HG03139 (cell line): Measurements from ENCODE around the gene LRP1B.

ENCODE experiments used
- ATAC-seq: cut with Tn5 transposase; IDR thresholded peaks from one replicate; pipeline ENCODE4 v1.9.1; 2021; ENCODE audit not compliant: unreplicated experiment

The LRP1B gene

GRCh38 chr2:140246957-140247356, 1883.9 kb downstream of the LRP1B start:
- no peak for ATAC-seq

DNA sequence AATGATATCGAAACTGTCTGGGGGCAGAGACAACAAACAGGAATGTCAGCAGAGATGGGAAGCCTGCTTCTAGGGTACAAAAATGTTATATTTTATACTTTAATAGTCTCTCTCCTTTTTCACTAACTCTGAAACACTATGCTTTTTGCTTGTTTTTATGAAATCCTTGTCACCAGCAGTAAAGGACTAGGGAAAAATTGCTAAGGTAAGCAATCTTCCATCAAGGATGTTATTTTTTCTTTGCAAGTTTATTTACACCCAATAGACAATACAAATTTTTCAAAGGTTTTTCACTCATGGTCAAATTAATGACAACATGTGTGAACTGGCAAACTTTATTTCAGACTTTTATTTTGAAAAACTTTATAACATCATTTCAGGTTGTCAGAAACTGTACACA, 1884.8 kb downstream of the LRP1B start:
- ATAC-seq = no peak

DNA sequence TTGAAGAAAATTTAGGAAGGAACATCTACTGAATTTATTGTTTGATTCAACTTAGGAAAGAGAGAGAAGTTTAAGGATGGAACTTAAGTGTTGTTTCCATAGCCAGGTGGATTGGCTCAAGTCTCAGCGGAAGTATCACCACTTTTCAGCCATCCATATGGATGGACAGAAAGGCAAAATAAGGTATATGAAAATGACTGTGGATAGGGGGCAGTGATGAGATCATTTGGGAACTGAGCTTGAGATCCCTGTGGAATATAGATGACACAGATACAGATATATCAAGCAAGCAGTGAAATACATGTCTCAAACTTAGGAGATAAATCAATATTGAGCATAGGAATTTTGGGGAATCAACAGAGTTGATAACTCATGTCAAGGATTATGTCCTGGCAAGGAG, 1887.9 kb downstream of the LRP1B start:
- no peak for ATAC-seq

DNA sequence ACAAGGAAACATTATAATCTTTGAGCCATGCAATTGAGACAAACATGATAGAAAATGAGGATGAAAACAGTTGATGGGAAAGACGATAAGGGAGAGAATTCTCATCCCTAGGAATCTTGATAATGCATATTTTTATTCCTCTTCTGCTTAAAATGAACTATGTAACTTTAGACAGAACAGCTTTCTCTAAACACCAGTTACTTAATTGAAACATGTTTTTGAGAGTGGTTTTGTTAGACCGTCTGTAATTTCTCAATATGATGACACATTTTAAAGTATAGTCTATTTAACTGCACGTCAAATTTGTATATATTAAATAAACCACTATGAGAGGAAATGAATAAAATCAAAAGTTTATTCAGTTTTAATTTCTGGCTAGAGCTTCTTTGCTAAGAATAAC, 1896.7 kb downstream of the LRP1B start:
- no peak for ATAC-seq

- ATAC-seq = no peak
Measured at GRCh38 chr2:140210963-140211362, 1919.9 kb downstream of the LRP1B start.

GRCh38 chr2:140205093-140205492, 1925.7 kb downstream of the LRP1B start:
- ATAC-seq = no peak

DNA sequence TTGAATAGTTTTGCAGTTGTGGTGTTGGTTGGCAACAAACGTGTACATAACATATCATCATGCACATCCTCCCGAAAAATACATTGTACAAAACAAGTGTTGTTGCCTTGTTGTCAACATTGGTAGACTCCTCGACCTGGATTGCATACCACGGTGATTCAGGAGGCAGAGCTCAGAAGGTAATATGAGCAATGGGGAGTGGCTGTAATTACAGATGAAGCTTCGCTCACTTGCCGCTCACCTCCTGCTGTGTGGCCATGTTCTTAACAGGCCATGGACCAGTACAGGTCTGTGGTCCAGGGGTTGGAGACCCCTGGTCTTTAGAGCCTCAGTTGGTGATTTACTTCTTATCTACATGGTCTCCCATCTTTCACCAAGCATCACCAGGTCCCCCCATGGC, 1927.5 kb downstream of the LRP1B start:
- ATAC-seq = no peak

DNA sequence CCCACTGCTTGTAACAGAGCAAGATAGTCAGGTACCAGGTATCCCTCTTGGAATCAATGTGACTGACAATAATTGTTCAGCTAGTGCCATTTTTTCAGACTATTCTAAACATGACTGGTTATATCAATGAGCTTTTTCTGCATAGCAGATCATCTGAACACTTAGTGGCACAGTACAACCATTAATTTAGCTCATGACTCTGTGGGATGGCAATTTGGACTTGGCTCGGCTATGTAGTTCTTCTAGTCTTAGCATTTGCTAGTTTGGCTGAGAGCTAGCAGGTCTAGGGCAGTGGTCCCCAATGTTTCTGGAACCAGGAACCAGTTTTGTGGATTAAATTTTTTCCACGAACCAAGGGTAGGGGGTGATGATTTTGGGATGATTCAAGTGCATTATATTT, 1929.2 kb downstream of the LRP1B start:
- ATAC-seq = no peak

DNA sequence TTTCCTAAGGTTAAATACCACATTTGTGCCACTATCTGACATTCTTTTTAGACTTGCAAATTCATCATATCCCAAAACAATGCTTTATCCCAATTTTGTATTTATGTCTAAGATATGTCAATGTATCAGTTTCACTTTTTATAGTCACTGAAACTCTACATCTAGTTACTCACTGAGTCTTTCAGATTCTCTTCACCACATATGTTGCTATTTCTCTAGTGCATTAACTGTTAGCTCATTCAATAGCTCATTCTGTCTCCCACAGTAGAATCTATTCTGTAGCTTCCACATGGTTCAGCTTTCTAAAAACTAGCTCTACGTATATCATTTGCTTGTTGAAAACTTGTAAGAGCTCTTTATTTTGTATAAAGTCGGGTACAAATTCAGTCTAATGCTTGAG, 1930.1 kb downstream of the LRP1B start:
- no peak for ATAC-seq

DNA sequence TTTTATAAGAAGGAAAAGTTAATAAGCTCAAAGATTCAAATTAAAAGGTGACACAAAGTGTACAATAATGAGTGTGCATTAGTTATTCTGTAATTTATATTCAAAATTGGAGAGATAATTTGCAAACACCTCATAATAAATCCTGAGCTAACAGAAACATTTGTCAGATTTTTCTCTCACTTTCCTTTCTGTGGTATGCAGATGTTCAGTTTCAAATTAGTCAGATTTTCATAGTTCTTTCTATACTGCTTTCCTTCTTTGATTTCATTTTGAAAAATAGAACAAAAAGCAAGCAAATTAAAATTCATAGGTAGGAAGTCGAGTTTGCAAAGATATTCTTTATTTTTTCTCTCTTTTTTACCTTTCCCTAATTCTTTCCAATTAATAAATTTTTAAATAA, 1930.5 kb downstream of the LRP1B start:
- ATAC-seq = no peak

DNA sequence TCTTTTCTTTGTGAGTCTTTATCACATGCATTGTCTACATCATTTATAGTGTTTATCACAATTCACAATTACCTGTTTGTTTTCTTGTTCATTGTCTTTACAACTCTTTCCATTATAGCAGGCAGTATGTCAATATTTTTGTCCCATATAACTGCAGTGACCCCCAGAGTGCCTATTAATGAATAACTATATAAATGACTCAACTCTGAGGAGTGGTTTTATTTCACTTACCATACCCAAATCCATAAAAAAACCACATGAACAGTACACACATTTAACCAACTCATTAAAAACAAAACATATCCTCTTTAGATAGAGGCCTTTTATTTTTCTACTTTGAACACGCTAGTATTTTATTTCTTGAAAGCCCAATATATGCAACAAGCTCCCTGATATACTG, 1931.5 kb downstream of the LRP1B start:
- no peak for ATAC-seq

- ATAC-seq = no peak
Measured at GRCh38 chr2:140187086-140187485, 1943.7 kb downstream of the LRP1B start.

- ATAC-seq = no peak
Measured at GRCh38 chr2:140186313-140186712, 1944.5 kb downstream of the LRP1B start.

DNA sequence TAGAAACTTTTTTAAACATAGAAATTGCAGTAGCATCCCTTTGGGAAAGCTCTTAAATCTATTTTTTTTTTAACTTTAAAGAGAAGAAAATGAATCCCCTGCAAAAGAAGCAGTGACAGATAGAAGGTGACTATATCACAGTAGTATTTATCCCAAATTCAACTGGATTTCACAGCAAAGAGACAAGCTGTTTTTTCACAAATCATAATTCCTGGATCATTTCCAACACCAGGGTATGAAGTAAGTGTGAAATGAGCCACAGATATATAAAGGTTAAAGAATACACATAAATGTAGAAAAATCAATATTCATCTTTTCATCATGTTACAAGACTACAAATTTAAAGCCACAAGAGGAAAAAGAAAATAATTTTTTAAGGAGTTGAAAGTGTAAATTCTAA, 1945.7 kb downstream of the LRP1B start:
- ATAC-seq = no peak

DNA sequence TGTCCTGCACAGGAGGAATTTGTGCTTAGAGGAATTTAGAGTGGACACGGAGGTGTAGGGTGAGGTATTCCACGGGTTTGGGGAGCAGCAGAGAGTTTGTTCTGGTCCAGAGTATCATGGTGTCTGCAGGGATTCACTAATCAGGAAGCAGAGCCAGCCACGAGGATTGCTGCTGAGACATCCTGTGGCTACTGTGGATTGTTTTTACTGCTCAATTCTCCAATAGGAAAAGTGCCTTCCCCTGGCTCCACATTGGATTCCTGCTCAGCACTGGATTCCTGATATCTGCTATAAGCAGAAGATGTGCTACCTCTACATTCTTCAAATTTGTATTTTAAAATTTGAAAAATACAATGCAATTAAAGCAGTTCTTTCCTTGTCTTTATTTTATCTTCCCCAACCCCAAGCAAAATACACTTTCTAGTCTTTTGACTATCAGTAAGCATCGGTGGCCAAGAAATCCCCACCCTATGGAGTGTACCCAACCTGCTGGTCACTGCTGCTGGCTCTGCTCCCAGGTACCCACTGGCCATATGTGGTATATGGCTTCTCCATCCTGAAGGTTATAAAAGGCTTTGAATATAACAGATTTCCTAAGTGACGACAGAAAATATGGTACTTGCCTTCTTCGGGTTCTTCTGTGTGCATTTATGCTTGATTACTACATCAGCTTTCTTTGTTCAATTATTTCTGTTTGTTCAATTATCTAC, 1947.6 kb downstream of the LRP1B start:
- ATAC-seq = no peak
